ENCODE data around the gene FCN3.

FCN3 gene

GRCh38 chr1:27380766-27381733 is 6.4 kb upstream of the FCN3 start:
- H3K4me3 ChIP-seq (ENCODE audit: low read depth, low read length), result no peak overlapping the region

- H3K4me3 ChIP-seq (ENCODE audit: low read depth, low read length), result no peak overlapping the region
These were observed 5.6 kb upstream of the FCN3 start for GRCh38 chr1:27380224-27380623.

DNA sequence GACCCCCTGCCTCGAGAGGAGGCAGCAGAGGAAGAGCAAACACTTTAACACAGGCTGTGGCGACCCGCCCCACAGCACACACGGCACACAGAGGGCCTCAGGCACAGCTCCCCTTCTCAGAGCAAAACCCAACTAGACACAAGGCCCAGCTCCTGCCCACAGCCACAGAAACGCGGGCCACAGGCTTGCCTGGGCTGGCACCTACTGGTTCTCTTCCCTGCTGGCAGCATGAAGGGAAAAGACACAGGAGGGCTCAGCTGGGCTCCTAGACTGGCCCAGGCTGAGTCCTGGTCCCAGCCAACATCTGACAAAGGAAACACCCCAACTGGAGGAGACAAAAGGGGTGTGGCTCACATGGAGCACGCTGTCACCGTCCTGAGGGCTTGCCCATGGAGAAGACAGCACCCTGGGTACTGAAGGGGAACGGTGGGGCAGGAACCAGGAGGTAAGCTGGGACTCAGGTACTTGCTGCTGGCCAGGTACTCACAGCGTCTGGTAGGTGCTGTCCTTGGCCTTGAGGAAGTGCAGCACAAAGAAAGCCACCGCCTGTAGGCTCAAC is 5.0 kb upstream of the FCN3 start:
- no peak overlapping the region for H3K4me3 ChIP-seq (ENCODE audit: low read depth, low read length)

- H3K4me3 ChIP-seq (ENCODE audit: low read depth, low read length), result no peak overlapping the region
These were observed 3.3 kb upstream of the FCN3 start for GRCh38 chr1:27377760-27378495.

- no peak overlapping the region for H3K4me3 ChIP-seq (ENCODE audit: low read depth, low read length)
These were observed 1.6 kb downstream of the FCN3 start for GRCh38 chr1:27372808-27373690.

GRCh38 chr1:27372022-27372807 is 2.4 kb downstream of the FCN3 start:
- no peak overlapping the region for H3K4me3 ChIP-seq (ENCODE audit: low read depth, low read length)

GRCh38 chr1:27368869-27369582 is 5.6 kb downstream of the FCN3 start:
- no peak overlapping the region for H3K4me3 ChIP-seq (ENCODE audit: low read depth, low read length)

- H3K4me3 ChIP-seq (ENCODE audit: low read depth, low read length), result peak overlapping the region; percentile 51
These were observed 7.4 kb downstream of the FCN3 start for GRCh38 chr1:27367160-27367650.

GRCh38 chr1:27366411-27367159 is 8.0 kb downstream of the FCN3 start, which contains the start of gene MAP3K6:
MAP3K6 (minus strand) TSS chr1:27366961; CDS start chr1:27366597, 364 bp downstream.
- H3K4me3 ChIP-seq (ENCODE audit: low read depth, low read length), result peak within 1 kb of the TSS; percentile 51

GRCh38 chr1:27366113-27366410 is 8.6 kb downstream of the FCN3 start:
- H3K4me3 ChIP-seq (ENCODE audit: low read depth, low read length), result peak overlapping the region; percentile 51

- peak overlapping the region; percentile 51 for H3K4me3 ChIP-seq (ENCODE audit: low read depth, low read length)
These were observed 9.1 kb downstream of the FCN3 start for GRCh38 chr1:27365372-27366112.

GRCh38 chr1:27364696-27365371 is 9.8 kb downstream of the FCN3 start:
- H3K4me3 ChIP-seq (ENCODE audit: low read depth, low read length), result no peak overlapping the region

- no peak overlapping the region for H3K4me3 ChIP-seq (ENCODE audit: low read depth, low read length)
These were observed 10.6 kb downstream of the FCN3 start for GRCh38 chr1:27363766-27364695.

- H3K4me3 ChIP-seq (ENCODE audit: low read depth, low read length), result no peak overlapping the region
These were observed 13.1 kb downstream of the FCN3 start for GRCh38 chr1:27361553-27361952.

DNA sequence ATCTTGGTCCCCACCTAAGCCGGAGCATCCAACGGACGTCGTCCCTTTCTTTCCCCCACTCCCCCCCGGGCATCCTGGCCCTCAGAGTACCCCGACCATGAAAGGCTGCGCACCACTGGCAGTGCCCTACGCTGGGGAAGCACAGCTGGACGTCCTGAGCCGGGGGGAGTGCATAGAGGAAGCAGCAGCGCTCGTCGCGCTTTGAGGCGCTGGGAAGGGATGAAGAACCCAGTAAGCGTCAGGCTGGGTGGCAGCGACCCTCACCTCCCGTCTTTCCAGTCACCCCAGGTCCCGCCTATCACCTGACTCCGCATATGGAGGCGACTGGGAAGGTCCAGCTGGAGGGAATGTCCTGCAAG is 13.6 kb downstream of the FCN3 start:
- H3K4me3 ChIP-seq (ENCODE audit: low read depth, low read length), result peak overlapping the region; percentile 61
